IPS DF 6.9 (cell line): Measurements from ENCODE around the gene C18orf63.

Source experiments
- DNase-seq: peaks from one replicate; pipeline ENCODE4 v3.0.0-alpha.2; 2013; ENCODE audit warnings: low read depth, low spot score
- H3K27ac ChIP-seq: one replicate; pipeline ENCODE4 v1.5.1; 2013; ENCODE audit warnings: low read length, control low read depth
- H3K27me3 ChIP-seq: 2 replicates; pipeline ENCODE4 v1.6.1; 2013; ENCODE audit warnings: mild to moderate bottlenecking, low read length; ENCODE audit not compliant: control insufficient read depth, insufficient read depth
- H3K36me3 ChIP-seq: 2 replicates; pipeline ENCODE4 v1.6.1; 2013; ENCODE audit warnings: low read length; ENCODE audit not compliant: control insufficient read depth, insufficient read depth
- H3K4me1 ChIP-seq: 2 replicates; pipeline ENCODE4 v1.6.1; 2013; ENCODE audit warnings: low read length; ENCODE audit not compliant: control insufficient read depth, insufficient read depth
- H3K4me3 ChIP-seq: 2 replicates; pipeline ENCODE4 v1.5.1; 2013; ENCODE audit warnings: mild to moderate bottlenecking, low read length
- H3K9me3 ChIP-seq: 2 replicates; pipeline ENCODE4 v1.6.1; 2013; ENCODE audit warnings: low read length, inconsistent platforms; ENCODE audit not compliant: control insufficient read depth, insufficient read depth
- WGBS: extraction: QIAGEN DNeasy Blood & Tissue Kit; methylation state at CpG from one replicate; pipeline ENCODE4 v1.1.7; 2013; ENCODE audit warnings: mixed read lengths, missing lambda C conversion rate; ENCODE audit not compliant: insufficient read length, insufficient coverage; 5-methylcytosine and 5-hydroxymethylcytosine counted together

The C18orf63 gene

GRCh38 chr18:74373428-74373827 lies 57.8 kb downstream of the C18orf63 start:
- H3K9me3 ChIP-seq: no peaks in the 10 kb centered on the region
- no peaks in the 10 kb centered on the region for H3K27me3 ChIP-seq
- no peak overlapping the region for H3K4me3 ChIP-seq
- H3K36me3 ChIP-seq: no peaks in the 10 kb centered on the region
- no CpG with 5 or more reads among the region's 8 CpGs for WGBS
- H3K4me1 ChIP-seq: no peaks in the 10 kb centered on the region
- H3K27ac ChIP-seq: no peak overlapping the region
- no peak for DNase-seq

- Histone ChIP-seq H3K36me3 (no peaks in the 10 kb centered on the region), H3K4me3 (no peak overlapping the region), H3K27me3 (no peaks in the 10 kb centered on the region), H3K4me1 (no peaks in the 10 kb centered on the region), H3K27ac (no peak overlapping the region), H3K9me3 (peaks cover 1% of the 10 kb centered on the region; the same call in 1 of the 2 replicates)
- DNase-seq: no peak
- no CpG with 5 or more reads among the region's 6 CpGs for WGBS
These were observed 60.4 kb downstream of the C18orf63 start for GRCh38 chr18:74375999-74376398.

- no peaks in the 10 kb centered on the region for H3K36me3 ChIP-seq
- DNase-seq: no peak
- H3K4me3 ChIP-seq: no peak overlapping the region
- no peak overlapping the region for H3K27ac ChIP-seq
- no peaks in the 10 kb centered on the region for H3K27me3 ChIP-seq
- no CpG with 5 or more reads among the region's 4 CpGs for WGBS
- H3K4me1 ChIP-seq: no peaks in the 10 kb centered on the region
- peaks cover 1% of the 10 kb centered on the region; the same call in 1 of the 2 replicates for H3K9me3 ChIP-seq
These were observed 60.9 kb downstream of the C18orf63 start for GRCh38 chr18:74376523-74376922.

GRCh38 chr18:74377776-74378175 lies 62.1 kb downstream of the C18orf63 start:
- DNase-seq: no peak
- no peak overlapping the region for H3K4me3 ChIP-seq
- peaks cover 1% of the 10 kb centered on the region for H3K9me3 ChIP-seq
- H3K27me3 ChIP-seq: no peaks in the 10 kb centered on the region
- H3K27ac ChIP-seq: no peak overlapping the region
- no peaks in the 10 kb centered on the region for H3K36me3 ChIP-seq
- no peaks in the 10 kb centered on the region for H3K4me1 ChIP-seq
- no CpG with 5 or more reads among the region's 1 CpG for WGBS

- peaks cover 1% of the 10 kb centered on the region for H3K9me3 ChIP-seq
- no peak overlapping the region for H3K27ac ChIP-seq
- no peaks in the 10 kb centered on the region for H3K4me1 ChIP-seq
- no CpG with 5 or more reads among the region's 4 CpGs for WGBS
- H3K27me3 ChIP-seq: no peaks in the 10 kb centered on the region
- no peak overlapping the region for H3K4me3 ChIP-seq
- H3K36me3 ChIP-seq: no peaks in the 10 kb centered on the region
- no peak for DNase-seq
These were observed 62.6 kb downstream of the C18orf63 start for GRCh38 chr18:74378179-74378682.

- Histone ChIP-seq H3K4me1 (no peaks in the 10 kb centered on the region), H3K27me3 (no peaks in the 10 kb centered on the region), H3K36me3 (no peaks in the 10 kb centered on the region), H3K4me3 (no peak overlapping the region), H3K27ac (no peak overlapping the region), H3K9me3 (peaks cover 1% of the 10 kb centered on the region)
- no CpG with 5 or more reads among the region's 10 CpGs for WGBS
- no peak for DNase-seq
These were observed 65.3 kb downstream of the C18orf63 start for GRCh38 chr18:74380916-74381315.

GRCh38 chr18:74381621-74382295 lies 66.1 kb downstream of the C18orf63 start:
- H3K27me3 ChIP-seq: no peaks in the 10 kb centered on the region
- H3K4me1 ChIP-seq: no peaks in the 10 kb centered on the region
- peaks cover 1% of the 10 kb centered on the region for H3K9me3 ChIP-seq
- H3K27ac ChIP-seq: no peak overlapping the region
- DNase-seq: no peak
- no peaks in the 10 kb centered on the region for H3K36me3 ChIP-seq
- WGBS: no CpG with 5 or more reads among the region's 17 CpGs
- no peak overlapping the region for H3K4me3 ChIP-seq

- Histone ChIP-seq H3K9me3 (peaks cover 1% of the 10 kb centered on the region), H3K4me3 (no peak overlapping the region), H3K27ac (no peak overlapping the region), H3K36me3 (no peaks in the 10 kb centered on the region), H3K4me1 (no peaks in the 10 kb centered on the region), H3K27me3 (no peaks in the 10 kb centered on the region)
- no peak for DNase-seq
- WGBS: no CpG with 5 or more reads among the region's 10 CpGs
These were observed 66.9 kb downstream of the C18orf63 start for GRCh38 chr18:74382481-74383017.

- Histone ChIP-seq H3K27ac (no peak overlapping the region), H3K27me3 (no peaks in the 10 kb centered on the region), H3K4me3 (no peak overlapping the region), H3K4me1 (no peaks in the 10 kb centered on the region), H3K9me3 (no peaks in the 10 kb centered on the region; the same call in 1 of the 2 replicates), H3K36me3 (no peaks in the 10 kb centered on the region)
- no CpG with 5 or more reads among the region's 6 CpGs for WGBS
- no peak for DNase-seq
These were observed 71.7 kb downstream of the C18orf63 start for GRCh38 chr18:74387383-74387782.

GRCh38 chr18:74388227-74388626 lies 72.6 kb downstream of the C18orf63 start:
- Histone ChIP-seq H3K4me3 (no peak overlapping the region), H3K4me1 (no peaks in the 10 kb centered on the region), H3K27ac (no peak overlapping the region), H3K27me3 (no peaks in the 10 kb centered on the region), H3K9me3 (no peaks in the 10 kb centered on the region), H3K36me3 (no peaks in the 10 kb centered on the region)
- no peak for DNase-seq
- no CpG with 5 or more reads among the region's 1 CpG for WGBS
